Umbilical cord (tissue), 2 donors: Measurements from ENCODE around the gene PTPN6. TPM values are rescaled to one million over a fixed set of nuclear protein-coding genes. Genes with fewer than 3 reads are reported as not detected.

Experiments
- DNase-seq: peaks from one replicate; pipeline ENCODE4 v3.0.0-alpha.2; 2015; ENCODE audit warnings: low spot score
- total RNA-seq: library from RNA; depleted of rRNA; stranded (reverse); fragments of >200 nt; gene quantifications from one replicate; pipeline ENCODE4 v1.2.3, GENCODE V29; 2014; ENCODE audit warnings: low replicate concordance; ENCODE audit not compliant: insufficient read depth

PTPN6 gene
- total RNA-seq, 1 donor from 2014 or later: 18.3 TPM

DNA sequence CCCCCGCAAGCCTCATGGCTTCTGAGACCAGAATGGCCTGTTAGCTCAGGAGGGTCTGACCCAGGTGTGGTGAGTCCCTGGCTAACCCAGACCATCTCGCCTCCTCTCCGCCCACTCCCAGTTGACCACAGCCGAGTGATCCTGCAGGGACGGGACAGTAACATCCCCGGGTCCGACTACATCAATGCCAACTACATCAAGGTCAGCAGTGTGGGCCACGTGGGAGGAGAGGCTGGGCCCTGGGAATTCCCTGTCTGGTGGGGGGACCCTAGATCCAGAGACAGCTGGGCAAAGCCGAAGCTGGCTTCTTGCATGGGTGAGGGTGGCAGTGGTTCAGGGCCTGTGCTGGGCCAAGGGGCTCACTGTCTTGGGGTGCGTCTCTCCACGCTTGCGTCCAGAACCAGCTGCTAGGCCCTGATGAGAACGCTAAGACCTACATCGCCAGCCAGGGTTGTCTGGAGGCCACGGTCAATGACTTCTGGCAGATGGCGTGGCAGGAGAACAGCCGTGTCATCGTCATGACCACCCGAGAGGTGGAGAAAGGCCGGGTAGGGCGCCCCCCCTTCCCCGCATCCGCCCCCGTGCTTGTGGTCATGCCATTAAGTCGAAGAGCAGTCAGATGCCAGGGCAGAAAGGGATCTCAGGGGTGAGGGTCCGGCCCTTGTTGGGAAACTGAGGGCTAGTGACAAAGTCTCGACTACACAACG is 5.0 kb downstream of the PTPN6 start:
- DNase-seq: no peak

DNA sequence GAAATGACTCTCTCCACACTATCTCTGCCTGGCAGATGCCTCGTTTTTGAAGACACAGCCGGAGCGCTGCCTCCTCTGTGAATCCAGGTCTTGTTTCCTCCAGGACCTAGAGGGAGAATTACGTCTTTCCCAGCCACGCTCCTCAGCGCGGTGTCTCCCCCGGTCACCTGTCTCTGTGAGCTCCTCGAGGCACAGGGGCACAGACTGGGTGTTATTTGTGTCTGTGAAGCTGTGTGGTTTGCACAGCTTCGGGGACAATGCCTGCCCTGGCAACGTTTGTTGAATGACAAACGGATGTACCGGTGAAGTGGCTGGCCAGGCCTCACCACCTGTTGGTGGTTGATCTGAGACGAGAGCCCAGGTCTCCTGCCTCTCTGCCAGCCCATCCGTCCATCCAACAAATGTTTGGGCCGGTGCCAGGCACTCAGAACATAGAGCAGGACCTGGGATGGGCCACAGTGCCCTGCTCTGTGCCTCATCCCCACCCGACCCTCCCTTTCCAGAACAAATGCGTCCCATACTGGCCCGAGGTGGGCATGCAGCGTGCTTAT is 6.1 kb downstream of the PTPN6 start:
- no peak for DNase-seq

DNA sequence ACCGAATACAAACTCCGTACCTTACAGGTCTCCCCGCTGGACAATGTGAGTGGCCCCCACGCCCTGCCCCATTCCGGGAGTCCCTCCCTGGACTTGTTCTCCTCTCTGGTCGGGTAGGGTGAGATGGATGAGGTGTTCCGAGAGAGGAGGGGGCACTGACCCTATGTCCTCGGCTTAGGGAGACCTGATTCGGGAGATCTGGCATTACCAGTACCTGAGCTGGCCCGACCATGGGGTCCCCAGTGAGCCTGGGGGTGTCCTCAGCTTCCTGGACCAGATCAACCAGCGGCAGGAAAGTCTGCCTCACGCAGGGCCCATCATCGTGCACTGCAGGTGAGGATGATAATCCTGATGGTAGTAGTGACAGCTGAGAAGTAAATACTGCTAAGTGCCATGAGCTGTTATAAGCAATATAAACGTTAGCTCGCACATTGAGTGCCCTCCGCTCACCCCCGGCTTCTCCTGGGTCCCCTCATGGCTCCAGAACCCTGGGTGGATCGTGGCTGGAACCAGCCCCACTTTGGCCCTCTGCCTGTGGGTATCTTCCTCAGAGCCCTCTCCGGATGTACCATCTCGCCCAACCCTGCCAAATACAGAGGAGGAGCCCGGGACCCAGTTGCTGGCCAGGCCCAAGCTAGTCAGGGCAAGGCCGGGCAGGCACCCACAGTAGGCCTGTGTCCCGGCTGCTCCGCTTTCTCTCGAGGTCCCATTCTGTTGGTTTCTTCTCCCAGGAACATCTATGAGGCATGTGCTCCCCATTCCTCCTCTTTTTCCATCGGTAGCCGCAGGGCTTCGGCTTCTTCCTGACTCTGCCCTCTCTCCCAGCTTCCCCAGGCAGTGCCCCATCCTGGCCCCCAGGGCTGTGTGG is 6.8 kb downstream of the PTPN6 start:
- DNase-seq: no peak

DNA sequence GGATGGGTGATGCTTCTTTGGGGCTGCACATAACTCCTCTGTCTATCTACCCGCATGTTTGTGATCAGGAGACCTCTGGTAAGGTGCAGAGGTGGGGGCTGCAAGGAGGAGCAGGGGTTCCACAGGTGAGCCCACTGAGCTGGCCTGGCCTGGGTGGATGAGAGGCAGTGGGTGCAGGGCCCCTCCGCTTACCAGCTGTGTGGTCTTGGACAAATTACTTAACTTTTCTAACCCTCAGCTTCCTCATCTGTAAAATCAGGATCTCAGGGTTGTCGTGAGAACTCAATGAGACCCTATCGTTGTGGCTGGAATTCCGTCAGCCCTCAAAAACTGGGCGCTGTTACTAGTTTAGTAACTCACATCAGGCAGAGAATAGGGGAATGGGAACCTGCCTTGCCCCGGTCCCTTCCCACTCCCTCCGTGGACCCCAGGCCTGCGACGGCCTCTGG is 7.5 kb downstream of the PTPN6 start:
- DNase-seq: no peak

DNA sequence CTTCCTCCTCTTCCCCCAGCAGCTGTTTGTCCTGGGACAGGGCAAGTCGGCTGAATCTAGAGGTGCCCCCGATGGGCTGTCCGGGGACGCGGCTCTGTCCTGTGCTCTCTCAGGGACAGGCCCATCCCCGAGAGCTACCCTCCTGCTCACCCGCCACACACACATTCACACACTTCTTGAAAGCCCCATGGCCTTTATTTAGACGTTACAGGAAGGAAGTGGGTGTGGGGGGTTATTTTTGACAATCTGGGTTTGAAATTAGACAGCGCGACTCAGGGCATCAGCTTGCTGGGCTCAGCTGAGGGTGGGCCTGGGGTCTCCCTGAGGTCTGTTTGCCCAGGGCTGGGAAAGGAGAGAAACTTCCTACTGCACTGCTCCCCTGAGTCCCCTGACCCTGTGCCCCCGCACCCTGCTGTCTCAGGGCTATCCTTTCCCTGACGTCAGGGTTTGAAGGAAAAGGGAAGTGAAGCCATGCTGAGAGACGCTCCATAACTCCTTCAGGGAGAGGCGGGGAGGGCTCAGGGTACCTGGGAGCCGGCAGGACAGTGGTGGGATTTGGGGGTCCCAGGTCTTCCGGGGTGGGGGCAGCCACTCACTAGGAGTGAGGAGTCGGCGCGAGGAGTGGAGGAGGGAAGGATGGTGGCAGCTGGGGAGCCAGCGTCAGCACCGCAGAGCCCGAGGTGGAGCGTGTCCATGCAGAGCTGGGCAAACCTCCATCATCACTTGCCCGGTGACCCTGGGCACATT is 8.1 kb downstream of the PTPN6 start:
- DNase-seq: peak; percentile 40

DNA sequence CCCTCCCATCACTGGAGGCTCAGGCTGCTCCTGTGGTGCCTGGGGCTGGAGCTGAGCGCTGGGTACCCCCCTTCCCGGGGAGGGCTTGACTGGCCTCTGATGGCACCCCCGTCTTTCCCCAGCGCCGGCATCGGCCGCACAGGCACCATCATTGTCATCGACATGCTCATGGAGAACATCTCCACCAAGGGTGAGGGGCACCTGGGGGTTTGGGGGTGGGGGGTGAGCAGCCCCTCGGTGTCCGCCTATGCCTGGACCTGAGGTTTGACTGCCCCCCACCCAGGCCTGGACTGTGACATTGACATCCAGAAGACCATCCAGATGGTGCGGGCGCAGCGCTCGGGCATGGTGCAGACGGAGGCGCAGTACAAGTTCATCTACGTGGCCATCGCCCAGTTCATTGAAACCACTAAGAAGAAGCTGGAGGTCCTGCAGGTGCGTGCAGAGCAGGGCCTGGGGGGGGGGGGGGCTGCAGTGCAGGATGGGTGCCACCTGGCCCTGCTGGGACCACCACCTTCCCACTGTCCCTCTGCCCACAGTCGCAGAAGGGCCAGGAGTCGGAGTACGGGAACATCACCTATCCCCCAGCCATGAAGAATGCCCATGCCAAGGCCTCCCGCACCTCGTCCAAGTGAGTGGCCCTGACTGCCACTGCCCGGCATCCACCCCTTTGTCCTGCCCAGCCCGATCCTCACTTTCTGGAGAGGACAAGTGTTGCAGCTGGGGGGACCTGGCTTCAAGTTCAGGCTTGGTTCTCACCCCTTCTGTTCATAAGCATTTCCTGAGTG is 8.8 kb downstream of the PTPN6 start:
- DNase-seq: no peak

DNA sequence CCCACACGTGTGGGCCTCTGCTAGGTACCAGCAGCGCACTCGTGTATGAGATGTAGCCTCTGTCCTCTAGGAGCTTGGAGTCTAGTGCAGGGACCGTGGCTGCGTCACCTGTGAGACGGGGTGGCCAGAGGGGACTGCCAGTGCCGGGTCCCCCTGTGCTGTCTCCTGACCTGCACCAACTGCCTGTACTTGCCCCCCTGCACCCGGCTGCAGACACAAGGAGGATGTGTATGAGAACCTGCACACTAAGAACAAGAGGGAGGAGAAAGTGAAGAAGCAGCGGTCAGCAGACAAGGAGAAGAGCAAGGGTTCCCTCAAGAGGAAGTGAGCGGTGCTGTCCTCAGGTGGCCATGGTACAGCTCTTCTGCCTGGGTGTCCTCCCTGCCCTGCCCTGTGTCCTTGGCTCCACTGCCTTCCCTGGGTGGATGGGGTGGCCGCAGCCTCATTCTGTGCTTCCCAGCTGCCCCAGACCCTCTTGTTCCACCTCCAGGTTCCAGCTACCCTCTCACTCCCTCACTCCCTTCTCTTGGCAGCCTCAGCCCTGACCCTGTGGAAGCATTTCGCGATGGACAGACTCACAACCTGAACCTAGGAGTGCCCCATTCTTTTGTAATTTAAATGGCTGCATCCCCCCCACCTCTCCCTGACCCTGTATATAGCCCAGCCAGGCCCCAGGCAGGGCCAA is 9.6 kb downstream of the PTPN6 start:
- DNase-seq: peak; percentile 47

DNA sequence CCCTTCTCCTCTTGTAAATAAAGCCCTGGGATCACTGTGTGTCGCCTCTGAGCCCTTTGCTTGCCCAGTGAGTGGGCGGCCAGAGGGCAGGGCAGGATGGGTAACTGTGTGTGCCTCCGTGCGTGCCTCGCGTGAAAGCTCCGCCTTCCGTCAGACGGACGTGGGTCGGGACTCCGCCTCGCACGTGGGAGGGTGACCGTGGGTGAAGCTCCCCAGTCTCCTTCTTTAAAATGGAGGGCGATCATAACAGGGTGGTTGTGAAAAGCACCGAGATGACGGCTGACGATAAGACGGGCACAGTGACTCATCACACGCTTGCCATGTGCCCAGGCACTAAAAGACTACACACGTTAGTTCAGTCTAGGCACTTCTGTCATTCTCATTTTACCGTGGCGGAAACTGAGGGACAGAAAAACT is 10.1 kb downstream of the PTPN6 start:
- no peak for DNase-seq

DNA sequence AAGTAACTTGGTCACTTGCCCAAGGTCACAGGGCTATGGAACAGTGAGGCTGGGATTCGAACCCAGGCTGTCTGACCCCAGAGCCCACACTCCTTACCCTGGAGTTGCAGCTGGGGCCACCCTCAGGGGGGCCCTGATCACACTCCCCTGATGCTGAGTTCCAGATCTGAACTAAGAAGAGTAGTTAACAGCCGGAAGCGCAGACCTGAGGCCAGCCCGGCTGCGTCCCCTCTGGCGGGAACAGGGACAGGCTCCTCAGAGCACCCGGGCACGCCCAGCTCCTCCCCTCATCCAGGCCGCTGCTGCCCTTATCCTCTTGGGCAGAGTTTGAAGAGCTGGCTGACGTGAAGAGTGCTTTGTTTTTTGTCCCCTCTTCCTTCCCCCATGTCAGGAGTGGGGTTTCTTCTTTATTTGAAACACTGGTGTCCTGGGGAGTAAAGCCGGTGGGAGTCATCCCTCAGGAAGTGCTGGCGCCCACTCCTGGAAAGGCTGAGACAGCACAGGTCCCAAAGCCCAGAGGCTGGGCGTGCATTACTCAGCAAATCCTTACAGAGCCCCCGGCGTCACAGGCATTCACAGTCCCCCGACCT is 10.6 kb downstream of the PTPN6 start:
- DNase-seq: peak; percentile 72

DNA sequence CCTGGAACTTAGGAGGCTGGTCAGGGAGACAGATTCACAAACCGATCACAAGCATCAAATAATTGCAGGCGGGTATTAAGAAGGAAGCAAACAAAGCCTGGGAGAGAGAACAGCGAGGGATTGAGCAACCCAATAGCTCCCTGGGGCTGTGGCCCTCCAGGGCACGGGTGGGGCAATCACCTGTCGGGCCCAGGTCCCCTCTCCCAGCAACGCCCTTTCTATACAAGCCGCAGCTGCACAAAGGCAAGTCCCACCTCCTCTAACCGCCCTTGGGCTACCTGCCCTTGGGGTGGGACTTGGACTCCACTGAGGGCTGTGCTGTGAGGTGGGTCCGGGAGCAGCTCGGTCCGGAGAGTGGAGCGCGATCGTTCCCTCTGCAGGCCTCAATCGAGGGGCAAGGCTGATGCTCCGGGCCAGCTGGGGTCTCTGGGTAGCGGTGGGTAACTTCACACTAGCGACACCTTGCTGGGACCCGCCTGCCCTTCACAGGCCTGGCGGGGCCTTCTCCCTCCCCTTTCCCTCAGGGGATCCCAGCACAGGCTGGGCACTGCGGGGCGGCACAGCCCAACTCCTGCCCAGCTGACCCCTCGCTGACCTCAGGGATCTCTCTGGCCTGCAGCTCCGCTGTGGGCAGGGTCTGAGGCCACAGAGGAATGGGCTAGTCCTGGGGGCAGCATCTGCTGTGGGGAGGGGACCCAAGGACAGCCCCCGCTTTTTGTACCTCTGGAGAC is 11.3 kb downstream of the PTPN6 start:
- no peak for DNase-seq

DNA sequence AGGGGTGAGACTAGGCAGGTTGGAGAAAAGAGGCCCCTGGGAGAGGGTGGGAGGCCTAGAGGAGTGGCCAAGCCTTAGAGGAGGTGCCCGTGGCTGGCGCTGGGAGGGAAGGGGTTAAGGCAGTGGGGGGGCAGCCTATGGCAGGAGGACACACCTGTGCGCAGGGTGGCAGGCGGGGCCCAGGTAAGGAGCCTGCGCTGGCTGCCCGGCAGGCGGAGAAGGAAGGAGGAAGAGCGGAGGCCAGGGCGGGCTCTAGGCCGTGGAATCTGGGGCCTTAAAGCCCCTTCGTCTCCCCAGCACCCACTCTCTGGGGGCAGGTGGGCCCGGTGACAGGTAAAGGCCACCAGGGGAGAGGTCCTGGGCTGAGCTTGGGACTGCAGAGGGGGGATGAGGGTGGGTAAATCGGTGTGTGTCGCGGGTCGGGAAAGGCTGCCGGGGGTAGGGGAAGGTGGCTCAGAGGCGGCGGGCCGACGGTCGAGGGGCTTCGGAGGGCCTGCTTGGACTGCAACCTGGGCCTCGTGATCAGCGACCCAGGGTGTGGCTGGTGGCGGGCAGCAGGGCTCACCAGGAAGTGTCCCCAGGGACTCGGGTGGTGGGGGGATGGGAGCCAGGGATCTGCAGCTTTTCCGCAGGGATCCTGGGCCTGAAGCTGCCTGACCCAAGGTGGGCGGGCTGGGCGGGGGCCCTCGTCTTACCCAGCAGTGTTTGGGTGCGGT is 12.0 kb downstream of the PTPN6 start:
- DNase-seq: peak; percentile 73

DNA sequence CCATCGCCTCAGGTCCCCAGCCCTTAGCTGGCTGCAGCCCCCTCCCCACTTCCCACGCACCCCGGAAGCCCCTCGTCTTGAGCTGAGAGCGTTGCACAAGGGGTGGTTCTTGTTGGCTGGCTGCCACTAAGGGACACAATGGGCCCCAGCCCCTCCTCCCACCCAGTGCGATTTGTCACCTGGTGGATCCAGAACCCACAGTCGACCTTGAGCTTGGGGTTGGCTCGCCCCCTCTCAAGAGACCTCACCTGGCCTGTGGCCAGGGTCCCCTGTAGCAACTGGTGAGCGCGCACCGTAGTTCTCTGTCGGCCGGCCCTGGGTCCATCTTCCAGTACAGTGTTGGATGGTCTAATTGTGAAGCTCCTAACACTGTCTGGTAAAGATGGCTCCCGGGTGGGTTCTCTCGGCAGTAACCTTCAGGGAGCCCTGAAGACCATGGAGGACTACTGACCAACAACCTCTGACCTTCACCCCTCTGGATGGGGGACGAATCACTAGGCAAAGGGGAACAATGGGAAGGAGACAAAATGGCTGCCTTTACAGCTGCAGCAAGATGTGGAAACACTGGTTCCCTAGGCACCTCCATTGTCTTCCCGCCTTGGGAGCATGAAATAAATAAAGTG is 12.7 kb downstream of the PTPN6 start:
- DNase-seq: no peak

DNA sequence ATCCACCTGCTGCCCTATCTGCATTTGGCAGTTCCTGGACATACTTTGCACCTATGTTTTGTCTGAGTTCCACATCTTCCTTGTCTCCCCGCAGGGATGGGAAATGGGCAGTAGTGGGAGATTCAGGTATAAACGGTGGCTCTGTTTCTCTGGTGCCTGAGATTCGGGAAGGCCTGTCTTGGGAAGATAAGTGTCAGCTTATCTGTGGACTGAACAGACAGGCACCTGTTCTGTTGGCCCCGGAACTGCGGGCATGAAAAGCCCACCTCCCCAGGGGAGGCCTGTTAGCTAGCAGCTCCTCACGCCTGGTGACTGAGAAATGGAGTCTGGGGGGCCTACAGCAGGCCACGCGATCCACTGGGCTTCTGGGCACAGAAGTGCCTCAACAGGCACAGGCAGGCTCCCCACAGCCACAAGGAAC is 13.5 kb downstream of the PTPN6 start:
- no peak for DNase-seq

DNA sequence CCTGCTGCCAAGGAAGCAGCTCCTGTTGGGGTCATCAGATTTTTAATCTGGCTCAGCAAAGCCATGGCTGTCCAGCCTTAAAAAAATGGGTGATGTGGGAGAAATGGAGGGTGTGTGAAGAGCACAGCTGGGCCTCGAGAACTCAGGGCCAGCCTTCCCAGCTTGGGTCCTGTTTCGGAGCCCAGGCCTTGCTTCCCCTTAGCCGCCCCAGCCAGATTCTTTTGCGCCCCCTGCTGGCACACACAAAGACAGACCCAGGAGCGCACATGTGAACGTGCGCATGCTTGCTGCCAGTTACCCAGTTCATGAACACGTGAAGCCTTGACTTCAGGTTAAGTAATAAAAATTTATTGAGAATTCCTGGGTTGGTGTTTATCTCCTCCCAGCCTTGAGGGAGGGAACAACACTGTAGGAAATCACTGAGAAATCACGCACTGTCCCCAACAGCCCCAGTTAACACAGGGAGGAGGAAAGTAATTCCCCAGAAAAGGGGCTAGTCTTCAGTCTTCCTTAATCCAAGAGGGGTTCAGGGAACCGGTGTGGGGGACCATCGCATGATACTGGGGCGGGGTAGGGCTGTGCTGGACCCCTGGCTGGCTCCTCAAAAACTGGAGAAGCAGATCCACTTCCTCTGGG is 14.0 kb downstream of the PTPN6 start:
- peak; percentile 88 for DNase-seq

DNA sequence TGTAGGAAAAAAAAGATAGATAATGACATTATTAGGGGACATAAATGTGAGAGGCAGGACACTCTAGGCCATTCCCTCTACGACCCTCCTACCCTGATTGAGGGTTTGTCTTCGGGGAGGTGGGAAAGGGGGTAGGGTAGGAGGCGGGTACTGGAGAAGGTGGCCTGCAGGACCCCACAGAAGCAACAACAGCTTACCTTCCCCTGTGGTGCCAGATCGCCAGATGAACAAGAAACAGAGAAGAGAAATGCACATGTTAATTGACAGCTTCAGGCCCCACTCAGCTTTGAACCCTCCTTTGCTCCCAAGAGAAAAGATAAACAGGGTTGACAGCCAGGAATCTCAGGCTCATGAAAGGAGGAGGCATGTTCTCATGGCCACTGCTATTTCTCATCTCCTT is 14.6 kb downstream of the PTPN6 start:
- DNase-seq: no peak

DNA sequence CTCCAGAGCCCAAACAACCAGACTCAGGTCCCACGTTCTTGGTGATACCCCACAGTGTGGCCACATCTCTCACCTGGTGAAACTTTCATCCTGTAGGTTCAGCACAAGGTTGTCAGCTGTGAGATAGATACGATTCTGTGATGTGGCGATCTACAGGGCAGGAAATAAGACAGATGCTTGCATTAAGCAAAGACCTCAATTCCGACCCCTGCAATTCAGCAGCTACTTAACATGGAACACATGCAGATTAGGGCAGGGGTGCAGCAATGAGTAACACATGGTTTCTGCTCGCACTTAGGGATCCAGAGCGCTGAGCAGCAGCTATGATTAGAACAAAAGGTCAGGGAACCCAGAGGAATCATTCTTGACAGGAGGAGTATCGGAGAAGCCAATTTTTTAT is 15.2 kb downstream of the PTPN6 start:
- DNase-seq: no peak

DNA sequence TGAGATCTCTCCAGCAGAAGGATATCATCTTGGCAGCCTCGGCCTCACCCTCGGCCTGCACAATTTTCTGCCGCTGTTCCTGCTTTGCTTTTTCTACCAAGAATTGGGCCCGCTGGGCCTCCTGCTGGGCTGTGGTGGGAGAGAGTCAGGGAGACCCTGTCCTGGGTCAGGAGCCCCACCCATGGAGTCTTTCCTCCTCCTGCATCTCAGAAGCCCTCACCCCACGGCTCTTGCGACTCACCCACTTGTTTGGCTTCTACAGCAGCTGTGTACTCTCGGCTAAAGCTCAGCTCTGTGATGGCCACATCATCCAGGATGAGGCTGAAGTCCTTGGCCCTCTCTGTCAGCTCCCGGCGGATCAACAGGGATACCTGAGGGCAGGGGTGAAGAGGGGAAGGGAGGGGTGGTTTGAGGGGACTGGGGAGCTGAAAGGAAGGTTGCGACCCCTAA is 16.5 kb downstream of the PTPN6 start:
- no peak for DNase-seq

DNA sequence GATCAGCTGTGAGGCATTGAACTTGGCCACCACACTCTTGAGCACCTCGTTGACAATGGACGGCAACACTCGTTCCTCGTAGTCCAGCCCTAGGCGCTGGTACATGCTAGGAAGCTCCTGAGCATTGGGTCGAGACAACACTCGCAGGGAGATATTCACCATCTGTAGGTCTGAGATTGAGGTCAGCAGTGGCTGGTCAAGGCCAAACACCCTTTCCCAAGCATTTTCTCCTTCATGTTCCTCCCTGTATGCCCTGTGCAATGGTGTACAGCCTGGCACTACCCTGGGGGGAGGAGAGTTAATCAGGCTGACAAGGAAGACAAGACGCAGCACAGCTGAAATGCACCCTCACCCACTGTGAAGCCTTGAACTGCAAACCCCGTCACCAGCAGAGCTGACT is 17.3 kb downstream of the PTPN6 start:
- no peak for DNase-seq
